ENCODE data around the gene VPS8.

The VPS8 gene

GRCh38 chr3:184907681-184908649 is 96.0 kb downstream of the VPS8 start:
- no peak overlapping the region for H3K4me3 ChIP-seq (replicated peaks; ENCODE audit: low read depth, low read length)
- peaks cover 4% of the 10 kb centered on the region for H3K36me3 ChIP-seq (ENCODE audit: control insufficient read depth, insufficient read depth, low read length)
- TF ChIP-seq CTCF (IDR thresholded peaks at IDR 0.05; ENCODE audit: insufficient read depth, low read length, poor library complexity, severe bottlenecking), result no peak
- H3K27me3 ChIP-seq (replicated peaks; ENCODE audit: control insufficient read depth, insufficient read depth, low read length), result no peaks in the 10 kb centered on the region
- no peak for DNase-seq (ENCODE audit: extremely low read depth, insufficient read length)

- H3K36me3 ChIP-seq (ENCODE audit: control insufficient read depth, insufficient read depth, low read length), result peaks cover 4% of the 10 kb centered on the region
These were observed 96.9 kb downstream of the VPS8 start for GRCh38 chr3:184908859-184909258.

GRCh38 chr3:184910664-184911063 is 98.7 kb downstream of the VPS8 start:
- no peaks in the 10 kb centered on the region for H3K27me3 ChIP-seq (replicated peaks; ENCODE audit: control insufficient read depth, insufficient read depth, low read length)
- H3K4me3 ChIP-seq (replicated peaks; ENCODE audit: low read depth, low read length), result no peak overlapping the region
- no peak for DNase-seq (ENCODE audit: extremely low read depth, insufficient read length)
- no peak for TF ChIP-seq CTCF (IDR thresholded peaks at IDR 0.05; ENCODE audit: insufficient read depth, low read length, poor library complexity, severe bottlenecking)
- H3K36me3 ChIP-seq (ENCODE audit: control insufficient read depth, insufficient read depth, low read length), result peaks cover 4% of the 10 kb centered on the region

More at GRCh38 chr3:184908859-184909258, 96.9 kb downstream of the VPS8 start:
- Histone ChIP-seq H3K4me3 (replicated peaks; ENCODE audit: low read depth, low read length) (no peak overlapping the region), H3K27me3 (replicated peaks; ENCODE audit: control insufficient read depth, insufficient read depth, low read length) (no peaks in the 10 kb centered on the region)
- TF ChIP-seq CTCF (IDR thresholded peaks at IDR 0.05; ENCODE audit: insufficient read depth, low read length, poor library complexity, severe bottlenecking), result no peak
- DNase-seq (ENCODE audit: extremely low read depth, insufficient read length), result no peak

- TF ChIP-seq CTCF (IDR thresholded peaks at IDR 0.05; ENCODE audit: insufficient read depth, low read length, poor library complexity, severe bottlenecking), result no peak
- peaks cover 4% of the 10 kb centered on the region for H3K36me3 ChIP-seq (ENCODE audit: control insufficient read depth, insufficient read depth, low read length)
- H3K4me3 ChIP-seq (replicated peaks; ENCODE audit: low read depth, low read length), result no peak overlapping the region
- no peak for DNase-seq (ENCODE audit: extremely low read depth, insufficient read length)
- no peaks in the 10 kb centered on the region for H3K27me3 ChIP-seq (replicated peaks; ENCODE audit: control insufficient read depth, insufficient read depth, low read length)
These were observed 99.6 kb downstream of the VPS8 start for GRCh38 chr3:184911570-184911969.

GRCh38 chr3:184912163-184912562 is 100.2 kb downstream of the VPS8 start:
- no peak for DNase-seq (ENCODE audit: extremely low read depth, insufficient read length)
- Histone ChIP-seq H3K4me3 (replicated peaks; ENCODE audit: low read depth, low read length) (no peak overlapping the region), H3K27me3 (replicated peaks; ENCODE audit: control insufficient read depth, insufficient read depth, low read length) (no peaks in the 10 kb centered on the region), H3K36me3 (ENCODE audit: control insufficient read depth, insufficient read depth, low read length) (peaks cover 4% of the 10 kb centered on the region)
- TF ChIP-seq CTCF (IDR thresholded peaks at IDR 0.05; ENCODE audit: insufficient read depth, low read length, poor library complexity, severe bottlenecking), result no peak
